ENCODE measurements around the gene EDNRA. TPM values are rescaled to one million over a fixed set of nuclear protein-coding genes. Genes with fewer than 3 reads are reported as not detected.

The EDNRA gene
- total and polyA plus RNA-seq, 9 of the 15 experiments (the other 6 are each of a cell fraction or from before 2014, with no cell fraction given) = not detected

- no TSS peak for BruUV-seq (replicated peaks)
- 2% methylated on average over 4 of the region's 4 CpGs for WGBS (ENCODE audit: insufficient coverage, low coverage, missing lambda C conversion rate)
- Histone ChIP-seq H3K27ac (ENCODE audit: extremely low read depth, low read depth, low read length) (no peak overlapping the region), H3K9me1 (ENCODE audit: control insufficient read depth, insufficient read depth, low read length) (no peaks in the 10 kb centered on the region), H3K79me2 (ENCODE audit: control insufficient read depth, insufficient read depth, low read length) (no peaks in the 10 kb centered on the region), H3K9ac (ENCODE audit: insufficient read depth in 1 of 2, low read depth in 2 of 2, low read length in 2 of 2) (no peak overlapping the region), H3K4me2 (ENCODE audit: insufficient read depth, low read length) (no peak overlapping the region), H4K20me1 (replicated peaks; ENCODE audit: control insufficient read depth, insufficient read depth, low read length) (no peaks in the 10 kb centered on the region), H3K36me3 (ENCODE audit: control insufficient read depth, insufficient read depth, low read length) (no peaks in the 10 kb centered on the region), H3K27me3 (ENCODE audit: control insufficient read depth in 2 of 2, insufficient read depth in 2 of 2, low read length in 2 of 2) (no peaks in the 10 kb centered on the region), H2AFZ (ENCODE audit: low read depth, low read length) (no peak overlapping the region), H3K4me1 (replicated peaks in 1 of 2; ENCODE audit: control insufficient read depth in 2 of 2, insufficient read depth in 2 of 2, low read length in 2 of 2) (peaks cover 0 to 2% of the 10 kb centered on the region in 2 experiments; a peak in 2 of 5 replicates), H3K4me3 (no peak overlapping the region), H3K9me3 (replicated peaks; ENCODE audit: control insufficient read depth, insufficient read depth, low read depth, low read length) (no peaks in the 10 kb centered on the region)
- ATAC-seq (no peak), DNase-seq (ENCODE audit: extremely low read depth in 1 of 4, low spot score in 3 of 4) (no peak), FAIRE-seq (no peak)
- intact Hi-C loops (cut with micrococcal nuclease) (no loop called here), in situ Hi-C loops (cut with MboI) (loop anchor here (25.0 kb wide), 1 partner anchor 574 kb away; no protein-coding TSS in a partner anchor)
- ChIA-PET POLR2A (interaction anchor here (1.1 kb wide), 1 partner anchor 10 kb away, joined by 3 read pairs; no protein-coding TSS in a partner anchor), CTCF (ENCODE audit: low intra/inter-chr PET ratio) (no interaction called here)
- TF ChIP-seq TEAD2 (tag; IDR thresholded peaks at IDR 0.05) (no peak), ZNF124 (CRISPR knock-in tag; IDR thresholded peaks at IDR 0.05) (no peak), AFF1 (IDR thresholded peaks at IDR 0.05; ENCODE audit: low read depth in 1 of 2, partially characterized antibody in 2 of 2) (no peak), CREBBP (IDR thresholded peaks at IDR 0.05; ENCODE audit: low read depth, low read length) (no peak), ARID1B (IDR thresholded peaks at IDR 0.05) (no peak), MGA (IDR thresholded peaks at IDR 0.05) (no peak), TAF1 (IDR thresholded peaks at IDR 0.05; ENCODE audit: control insufficient read depth, extremely low read depth, insufficient read depth, low read length, severe bottlenecking) (no peak)
These were observed 105.7 kb downstream of the EDNRA start for GRCh38 chr4:147586637-147587036.
